ENCODE results near the gene H6PD.

- TF ChIP-seq, protein P1, sequence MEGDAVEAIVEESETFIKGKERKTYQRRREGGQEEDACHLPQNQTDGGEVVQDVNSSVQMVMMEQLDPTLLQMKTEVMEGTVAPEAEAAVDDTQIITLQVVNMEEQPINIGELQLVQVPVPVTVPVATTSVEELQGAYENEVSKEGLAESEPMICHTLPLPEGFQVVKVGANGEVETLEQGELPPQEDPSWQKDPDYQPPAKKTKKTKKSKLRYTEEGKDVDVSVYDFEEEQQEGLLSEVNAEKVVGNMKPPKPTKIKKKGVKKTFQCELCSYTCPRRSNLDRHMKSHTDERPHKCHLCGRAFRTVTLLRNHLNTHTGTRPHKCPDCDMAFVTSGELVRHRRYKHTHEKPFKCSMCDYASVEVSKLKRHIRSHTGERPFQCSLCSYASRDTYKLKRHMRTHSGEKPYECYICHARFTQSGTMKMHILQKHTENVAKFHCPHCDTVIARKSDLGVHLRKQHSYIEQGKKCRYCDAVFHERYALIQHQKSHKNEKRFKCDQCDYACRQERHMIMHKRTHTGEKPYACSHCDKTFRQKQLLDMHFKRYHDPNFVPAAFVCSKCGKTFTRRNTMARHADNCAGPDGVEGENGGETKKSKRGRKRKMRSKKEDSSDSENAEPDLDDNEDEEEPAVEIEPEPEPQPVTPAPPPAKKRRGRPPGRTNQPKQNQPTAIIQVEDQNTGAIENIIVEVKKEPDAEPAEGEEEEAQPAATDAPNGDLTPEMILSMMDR (IDR thresholded peaks at IDR 0.05 in 4 of 5, conservative IDR thresholded peaks at IDR 0.05 in 1 of 5): no peak
- TF ChIP-seq POLR2A (IDR thresholded peaks at IDR 0.05): no peak
These were observed 28.8 kb downstream of the H6PD start for GRCh38 chr1:9263276-9263855.

Data from gastrocnemius medialis (tissue), 4 donors.